Medulla oblongata (tissue), 1 donor: ENCODE data around the gene TFCP2L1.

Source experiments
- DNase-seq: peaks from one replicate; pipeline ENCODE4 v3.0.0-alpha.2; 2015; ENCODE audit errors: extremely low spot score

TFCP2L1 gene

GRCh38 chr2:121266543-121267106, 18.4 kb downstream of the TFCP2L1 start:
- no peak for DNase-seq

- DNase-seq, result no peak
These were observed 20.8 kb downstream of the TFCP2L1 start for GRCh38 chr2:121263996-121264715.

- no peak for DNase-seq
These were observed 24.4 kb downstream of the TFCP2L1 start for GRCh38 chr2:121260370-121261154.

DNA sequence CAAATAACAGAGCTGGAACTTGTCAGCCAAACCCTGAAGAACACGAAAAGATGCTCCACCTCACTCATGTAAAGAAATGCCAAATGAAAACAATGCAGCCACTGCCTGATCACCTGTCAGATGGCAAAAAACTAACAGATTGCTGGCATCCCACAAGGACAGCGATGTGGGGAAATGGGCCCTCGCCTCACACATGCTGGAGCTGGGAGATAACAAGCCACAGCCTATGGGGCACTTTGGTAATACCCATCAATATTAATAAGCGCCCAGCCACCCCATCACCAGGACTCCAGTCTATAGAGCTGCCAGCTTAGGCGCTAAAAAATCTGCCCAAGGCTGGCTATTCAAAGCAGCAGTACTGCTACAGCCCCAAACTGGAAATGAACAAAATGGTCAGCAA, 27.0 kb downstream of the TFCP2L1 start:
- DNase-seq, result no peak

GRCh38 chr2:121257480-121257840, 27.5 kb downstream of the TFCP2L1 start:
- no peak for DNase-seq

GRCh38 chr2:121256720-121257479, 28.1 kb downstream of the TFCP2L1 start:
- DNase-seq, result no peak

GRCh38 chr2:121255358-121255757, 29.6 kb downstream of the TFCP2L1 start:
- DNase-seq, result no peak

GRCh38 chr2:121254748-121255147, 30.3 kb downstream of the TFCP2L1 start:
- DNase-seq, result no peak

- DNase-seq, result no peak
These were observed 31.2 kb downstream of the TFCP2L1 start for GRCh38 chr2:121253674-121254240.

DNA sequence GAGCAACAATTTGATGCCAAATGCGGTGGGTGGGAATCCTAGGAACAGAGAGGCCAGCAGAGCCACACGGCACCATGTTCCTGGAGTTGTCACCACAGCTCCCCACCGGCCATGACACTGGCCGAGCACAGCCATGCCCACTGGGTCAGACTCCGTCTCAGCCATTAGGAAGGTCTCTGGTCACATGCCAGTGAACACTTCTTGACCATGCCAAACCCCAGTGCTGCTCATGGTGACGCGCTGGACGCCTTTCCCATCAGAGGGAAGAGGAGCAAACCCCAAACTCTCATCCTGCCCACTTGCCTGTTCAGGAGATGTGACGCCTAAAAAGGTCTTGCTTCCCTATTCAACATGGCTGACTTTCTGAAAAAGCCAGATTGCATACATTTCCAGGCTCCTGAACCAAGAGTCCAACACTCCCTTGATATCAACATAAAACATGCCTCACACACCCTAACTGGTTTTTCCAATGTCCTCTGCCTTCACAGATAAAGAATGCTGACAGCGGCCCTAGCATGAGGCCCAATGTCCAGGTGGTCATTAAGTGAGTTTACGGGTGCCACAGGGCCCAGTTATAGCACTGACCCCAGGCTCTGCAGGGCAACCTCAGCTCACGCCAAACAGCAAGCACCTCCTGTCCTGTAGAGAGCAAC, 31.9 kb downstream of the TFCP2L1 start:
- DNase-seq, result no peak

GRCh38 chr2:121251497-121251896, 33.5 kb downstream of the TFCP2L1 start:
- no peak for DNase-seq

- no peak for DNase-seq
These were observed 36.1 kb downstream of the TFCP2L1 start for GRCh38 chr2:121248766-121249343.

- DNase-seq, result no peak
These were observed 37.0 kb downstream of the TFCP2L1 start for GRCh38 chr2:121247971-121248370.

DNA sequence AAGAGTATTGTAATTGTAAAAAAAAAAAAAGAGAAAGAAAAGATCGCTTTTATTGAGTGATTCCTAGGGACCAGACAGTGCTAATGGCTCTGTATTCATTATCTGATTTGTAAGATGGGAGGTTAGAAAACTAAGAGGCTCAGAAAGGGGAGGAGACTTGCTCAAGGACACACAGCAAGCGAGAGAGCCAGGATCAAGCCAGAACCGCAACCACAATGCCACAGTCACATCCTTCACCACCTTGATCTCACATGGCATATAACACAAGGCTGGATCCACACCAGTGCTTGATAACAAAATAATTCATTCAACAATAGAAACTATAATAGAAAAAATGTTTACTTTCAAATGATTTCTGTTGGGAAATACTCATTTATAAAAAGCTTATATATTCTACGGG, 37.5 kb downstream of the TFCP2L1 start:
- no peak for DNase-seq

- DNase-seq, result no peak
These were observed 38.2 kb downstream of the TFCP2L1 start for GRCh38 chr2:121246704-121247255.

GRCh38 chr2:121245913-121246312, 39.1 kb downstream of the TFCP2L1 start:
- no peak for DNase-seq

DNA sequence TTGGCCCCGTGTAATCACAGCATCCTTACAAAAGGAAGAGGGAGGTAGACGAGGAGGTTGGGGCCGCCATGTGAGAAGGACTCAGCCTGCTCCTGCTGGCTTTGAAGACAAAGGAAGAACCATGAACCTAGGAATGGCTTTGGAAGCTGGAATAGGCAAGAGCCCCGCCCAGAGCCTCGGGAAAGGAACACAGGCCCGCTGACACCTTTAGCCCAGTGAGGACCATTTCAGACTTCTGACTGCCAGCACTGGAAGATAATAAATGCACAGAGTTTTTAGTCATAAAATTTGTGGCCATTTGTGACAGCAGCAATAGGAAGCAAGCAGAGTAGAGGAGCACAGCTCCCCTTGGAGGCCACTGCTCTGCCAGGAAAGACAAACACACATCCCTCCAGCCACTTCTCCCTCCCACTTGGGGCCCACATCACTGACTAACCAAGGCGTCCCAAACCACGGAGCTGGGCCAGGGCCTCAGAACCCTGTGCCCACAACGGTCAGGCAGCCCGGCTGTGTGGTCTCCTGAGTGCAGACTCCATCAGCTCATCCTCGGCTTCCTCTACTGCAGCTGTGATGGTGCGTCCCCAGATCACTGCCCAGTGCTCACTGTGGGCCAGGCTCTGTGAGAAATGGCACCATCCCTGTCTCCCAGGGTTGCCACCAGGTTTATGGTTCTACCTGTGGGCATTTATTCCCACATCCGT, 39.7 kb downstream of the TFCP2L1 start:
- no peak for DNase-seq

DNA sequence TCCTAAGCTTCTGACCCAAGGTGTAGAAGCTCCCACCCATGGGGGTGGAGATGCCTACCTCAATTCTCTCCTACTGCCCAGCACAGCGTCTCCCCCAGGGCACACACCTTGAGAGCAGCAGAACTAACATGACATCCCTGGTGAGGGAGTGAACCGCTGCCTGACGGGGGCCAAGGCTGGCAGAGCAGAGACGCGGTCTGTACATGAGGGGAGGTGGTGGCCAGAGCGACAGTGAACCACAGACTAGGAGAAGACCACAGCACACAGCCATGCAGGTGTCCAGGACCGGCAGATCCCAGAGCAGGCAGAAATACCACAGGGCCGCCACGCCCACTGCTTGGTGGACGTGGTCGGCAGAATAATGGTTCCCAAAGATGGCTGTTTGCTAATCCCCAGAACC, 40.4 kb downstream of the TFCP2L1 start:
- DNase-seq, result no peak

GRCh38 chr2:121243821-121244460, 41.1 kb downstream of the TFCP2L1 start:
- no peak for DNase-seq

DNA sequence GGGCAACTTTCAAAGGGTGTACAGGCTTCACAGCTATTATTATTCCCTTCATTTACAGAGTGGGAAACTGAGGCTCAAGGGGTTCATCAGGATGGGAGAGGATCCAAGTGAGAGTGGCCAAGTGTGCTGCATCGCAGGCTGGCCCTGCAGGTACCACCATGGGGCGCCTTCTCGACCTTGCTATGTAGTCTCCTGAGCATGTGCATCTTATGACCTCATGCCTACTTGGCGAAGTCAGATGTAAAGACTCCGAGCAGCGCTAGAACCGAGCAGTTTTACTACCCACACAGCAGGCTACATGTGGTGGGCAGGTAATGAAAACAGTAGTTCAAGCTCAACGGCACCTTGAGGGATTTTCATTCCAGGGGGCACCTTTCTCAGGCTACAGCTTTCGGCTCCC, 42.0 kb downstream of the TFCP2L1 start:
- no peak for DNase-seq
